ENCODE measurements around the gene TLCD1.
A peak's percentile ranks its signal among the peaks of the same experiment; 100 is the strongest.

TLCD1 gene

DNA sequence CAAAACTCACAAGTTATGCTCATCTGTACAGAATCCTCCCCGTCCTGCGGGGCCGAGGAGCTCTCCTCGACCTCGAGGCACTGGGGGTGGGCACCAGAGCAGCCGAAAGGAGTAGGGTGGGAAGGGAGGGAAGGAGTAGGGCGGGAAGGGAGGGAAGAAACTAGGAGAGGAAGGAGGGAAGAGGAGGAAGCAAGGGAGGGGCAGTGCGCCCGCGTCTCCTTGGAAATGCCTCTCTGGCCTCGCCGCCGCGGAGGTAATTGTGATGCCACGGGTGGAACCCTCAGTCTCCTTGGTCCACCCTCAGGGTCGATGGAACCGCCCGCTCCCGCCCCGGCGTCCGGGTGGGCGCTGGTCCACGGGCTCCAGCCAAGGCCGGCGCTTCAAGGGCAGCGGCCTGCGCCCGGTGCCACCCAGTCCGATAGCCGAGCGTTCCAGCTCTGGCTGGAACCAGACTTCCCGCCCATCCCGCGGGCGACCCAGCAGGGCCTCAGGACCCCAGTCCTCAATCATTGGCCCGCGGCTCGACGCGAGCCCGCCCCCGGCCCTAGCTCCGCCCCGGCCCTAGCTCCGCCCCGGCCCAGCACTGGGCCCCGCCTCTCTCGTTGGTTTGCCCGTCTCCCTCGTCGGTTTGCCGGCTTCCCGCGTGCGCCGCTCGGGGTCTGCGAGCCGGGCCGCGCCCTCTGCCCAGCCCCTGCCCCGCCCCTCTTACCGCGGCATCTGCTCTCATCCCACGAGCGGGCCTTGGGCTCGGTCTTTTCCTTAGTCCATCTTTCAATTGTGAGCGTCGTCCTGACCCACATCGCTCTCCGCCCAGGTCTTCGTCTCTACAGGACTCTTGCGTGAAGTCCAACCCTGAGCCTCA, 14.9 kb downstream of the TLCD1 start:
- peak; percentile 88 for DNase-seq

DNA sequence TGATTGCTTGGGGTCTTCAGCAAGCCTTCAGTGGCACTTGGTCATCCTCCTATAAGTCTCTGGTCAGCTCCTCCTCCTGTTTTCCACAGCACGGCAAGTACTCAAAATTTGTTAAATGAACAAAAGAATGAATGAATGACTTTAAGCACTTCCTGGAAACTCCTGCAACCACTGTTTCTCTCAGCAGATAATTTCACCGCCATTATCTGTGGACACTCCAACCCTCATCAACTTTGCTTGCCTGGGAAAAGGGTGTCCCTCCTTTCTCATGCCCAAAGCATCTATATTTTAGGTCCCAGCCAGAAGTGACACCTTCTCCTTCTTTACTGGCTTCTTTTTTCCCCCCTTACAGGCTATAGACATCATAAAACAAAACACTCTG, 18.7 kb downstream of the TLCD1 start:
- DNase-seq: no peak

DNA sequence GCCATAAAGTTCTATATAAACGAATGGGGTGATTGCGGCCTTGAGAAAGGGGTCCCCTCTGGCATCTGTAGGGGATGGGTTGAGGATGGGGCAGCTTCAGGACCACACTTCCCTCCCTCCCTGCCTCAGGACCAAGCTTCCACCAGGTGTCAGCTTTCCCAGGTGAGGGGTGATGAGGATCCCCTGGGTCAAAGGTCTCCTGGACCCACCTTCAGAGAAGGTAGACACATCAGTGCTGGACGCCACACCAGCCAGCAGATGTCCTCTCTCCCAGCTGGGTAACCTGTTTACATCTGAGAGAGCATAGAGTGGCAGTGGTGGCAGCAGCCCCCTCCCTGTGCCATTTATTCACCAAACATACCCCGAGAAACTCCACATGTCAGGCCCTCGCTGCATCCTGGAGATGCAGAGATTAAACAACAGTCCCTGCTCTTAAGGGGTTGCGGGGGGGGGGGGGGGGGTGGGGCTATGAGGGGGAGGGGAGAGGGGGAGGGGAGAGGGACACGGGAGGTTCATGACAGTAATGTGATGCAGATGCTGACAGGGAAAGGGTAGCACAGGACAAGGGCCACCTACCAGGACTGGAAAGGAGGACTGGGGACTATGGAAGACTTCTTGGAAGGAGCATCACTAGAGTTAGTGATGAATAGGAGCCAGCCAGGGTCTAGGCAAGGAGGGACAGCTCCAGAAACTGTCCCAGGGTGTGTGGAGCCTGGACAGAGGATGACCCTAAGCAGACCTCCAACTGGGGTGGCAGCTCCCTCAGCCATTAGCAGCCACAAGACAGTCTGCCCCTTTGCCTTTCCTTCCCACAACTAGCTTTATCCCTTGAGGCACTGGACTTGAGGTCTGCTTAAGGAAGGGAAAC, 19.3 kb downstream of the TLCD1 start:
- no peak for DNase-seq

DNA sequence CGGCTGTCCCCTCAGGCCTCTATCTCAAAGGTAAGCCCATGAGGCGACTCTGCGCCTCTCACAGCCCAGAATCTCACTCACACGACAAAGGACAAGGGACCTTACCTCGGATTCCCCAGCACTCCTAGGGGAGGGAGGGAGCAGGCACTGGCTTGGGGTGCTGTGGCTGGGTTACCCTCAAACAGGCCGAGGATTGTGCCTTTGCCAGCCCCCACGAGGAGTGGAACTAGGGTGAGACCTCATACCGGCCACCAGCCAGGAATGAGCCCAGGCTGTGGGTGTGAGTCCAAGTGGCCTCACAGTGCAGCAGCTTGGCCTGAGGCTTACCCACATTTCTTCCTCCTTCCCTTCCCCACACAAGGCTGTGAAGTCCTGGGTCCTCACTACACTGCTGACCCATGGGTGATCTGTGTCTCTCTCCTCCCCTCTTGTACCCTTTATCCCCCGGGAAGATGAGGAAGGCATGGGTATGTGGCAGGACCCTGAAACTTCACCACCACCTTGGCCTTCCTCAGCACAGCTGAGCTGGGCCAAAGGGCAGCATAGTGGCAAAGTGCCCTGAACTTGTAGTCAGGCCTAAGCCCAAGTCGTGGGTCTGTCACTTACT, 20.2 kb downstream of the TLCD1 start:
- DNase-seq: no peak

DNA sequence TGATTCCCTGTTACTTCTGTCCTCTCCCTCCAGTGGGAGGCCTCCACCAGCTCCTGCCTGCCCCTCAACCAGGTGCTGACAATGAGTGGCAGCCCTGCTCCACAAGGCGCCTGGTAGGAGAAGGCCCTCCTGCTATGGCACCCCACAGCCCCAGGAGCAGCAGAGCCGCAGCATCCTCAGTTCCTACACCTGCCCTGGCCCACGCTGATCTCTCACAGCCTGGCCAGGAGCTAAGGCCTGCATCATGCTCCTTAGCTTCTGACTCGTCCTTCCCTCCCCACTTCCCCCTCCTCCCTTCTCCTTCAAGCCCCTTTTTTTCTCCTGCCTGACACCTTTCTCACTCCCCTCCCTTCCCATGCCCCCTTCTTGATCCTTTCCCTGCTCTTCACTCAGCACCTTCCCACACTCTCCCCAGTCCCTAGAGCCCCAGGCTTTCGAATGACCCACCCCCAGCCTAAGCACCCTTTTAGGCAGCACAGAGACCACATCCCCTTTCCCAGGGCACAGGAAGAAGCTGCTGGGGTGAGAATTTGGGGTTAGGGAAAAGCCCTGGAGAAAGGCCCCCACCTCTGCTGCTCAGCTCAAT, 20.9 kb downstream of the TLCD1 start:
- DNase-seq: no peak

DNA sequence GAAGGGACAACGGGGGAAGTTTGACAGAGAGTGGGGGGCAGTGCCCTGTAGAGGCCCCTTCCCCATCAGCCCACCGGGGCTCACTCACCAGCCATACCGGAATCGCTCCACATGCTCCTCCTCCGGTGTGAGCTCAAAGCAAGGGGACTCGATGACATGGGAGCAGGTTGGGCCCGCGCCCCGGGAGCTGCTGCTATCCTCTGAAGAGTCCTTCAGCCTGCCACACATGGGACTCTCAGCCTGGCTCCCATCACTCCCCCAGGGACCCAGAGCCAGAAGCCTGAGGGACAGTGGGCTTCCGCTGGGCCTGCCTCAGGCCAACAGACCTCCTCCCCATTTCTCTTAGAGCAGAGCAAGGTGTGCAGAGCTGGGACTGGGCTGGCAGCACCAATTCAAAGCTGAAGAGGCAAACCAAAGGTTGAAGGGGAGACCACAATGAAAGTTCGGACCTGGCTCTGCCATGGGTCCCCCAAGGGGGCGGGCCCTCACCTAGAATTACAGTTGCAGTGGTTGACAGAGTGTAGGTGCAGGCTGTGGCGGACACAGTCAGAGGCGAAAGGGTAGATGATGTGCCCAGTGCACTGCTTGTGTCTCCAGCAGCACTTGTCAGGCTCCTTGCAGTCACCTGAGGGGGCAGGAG, 21.7 kb downstream of the TLCD1 start:
- DNase-seq: no peak

DNA sequence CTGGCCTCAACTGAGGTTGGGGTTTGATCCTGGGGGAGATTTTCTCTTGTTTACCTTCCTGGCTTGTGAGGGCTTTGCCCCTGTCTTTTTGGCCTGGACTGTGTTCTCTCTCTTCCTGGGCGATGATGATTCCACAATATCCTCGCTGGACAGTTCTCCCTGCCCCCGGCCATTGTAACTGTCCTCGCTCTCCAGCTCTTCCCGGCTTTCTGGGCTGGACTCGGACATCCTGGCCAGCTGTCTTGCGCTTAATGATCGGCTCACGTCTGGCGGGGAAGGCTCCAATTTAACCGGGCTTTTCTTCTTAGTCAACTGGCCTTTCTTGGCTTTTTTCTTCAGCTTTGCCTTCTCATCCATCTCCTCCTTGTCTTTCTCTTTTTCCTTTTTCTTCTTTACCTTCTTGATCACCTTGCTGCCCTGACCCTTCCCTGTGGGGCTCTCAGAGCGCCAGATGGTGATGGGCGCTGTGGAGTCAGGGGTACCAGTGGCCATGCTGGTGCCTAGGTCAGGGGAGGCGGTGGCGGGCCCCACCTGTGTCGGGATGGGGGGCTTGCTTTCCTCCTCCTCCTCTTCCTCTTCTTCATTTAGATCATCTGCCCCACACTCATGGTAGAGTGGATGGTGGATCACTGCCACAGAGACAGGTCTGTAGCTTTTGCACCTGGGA, 22.3 kb downstream of the TLCD1 start:
- DNase-seq: no peak

DNA sequence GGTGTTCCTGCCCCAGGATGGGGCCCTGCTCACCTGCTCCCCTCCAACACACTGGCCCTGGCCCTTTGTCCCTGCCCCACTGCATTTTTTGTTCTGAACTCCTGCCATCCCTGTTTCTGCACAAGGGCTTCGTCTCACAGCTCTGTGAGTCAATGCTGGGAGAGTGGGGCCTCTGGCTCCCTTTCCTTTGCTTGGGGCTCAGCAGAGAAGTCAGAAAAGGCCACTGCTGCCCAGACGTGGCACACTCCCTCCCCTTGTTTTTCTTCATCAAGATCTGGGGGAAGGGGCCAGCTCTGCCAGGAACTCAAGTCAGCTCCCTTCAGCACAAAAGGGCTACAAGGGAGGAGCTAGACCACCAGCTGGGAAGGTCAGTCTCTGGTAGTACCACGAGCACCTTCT, 23.3 kb downstream of the TLCD1 start:
- no peak for DNase-seq

DNA sequence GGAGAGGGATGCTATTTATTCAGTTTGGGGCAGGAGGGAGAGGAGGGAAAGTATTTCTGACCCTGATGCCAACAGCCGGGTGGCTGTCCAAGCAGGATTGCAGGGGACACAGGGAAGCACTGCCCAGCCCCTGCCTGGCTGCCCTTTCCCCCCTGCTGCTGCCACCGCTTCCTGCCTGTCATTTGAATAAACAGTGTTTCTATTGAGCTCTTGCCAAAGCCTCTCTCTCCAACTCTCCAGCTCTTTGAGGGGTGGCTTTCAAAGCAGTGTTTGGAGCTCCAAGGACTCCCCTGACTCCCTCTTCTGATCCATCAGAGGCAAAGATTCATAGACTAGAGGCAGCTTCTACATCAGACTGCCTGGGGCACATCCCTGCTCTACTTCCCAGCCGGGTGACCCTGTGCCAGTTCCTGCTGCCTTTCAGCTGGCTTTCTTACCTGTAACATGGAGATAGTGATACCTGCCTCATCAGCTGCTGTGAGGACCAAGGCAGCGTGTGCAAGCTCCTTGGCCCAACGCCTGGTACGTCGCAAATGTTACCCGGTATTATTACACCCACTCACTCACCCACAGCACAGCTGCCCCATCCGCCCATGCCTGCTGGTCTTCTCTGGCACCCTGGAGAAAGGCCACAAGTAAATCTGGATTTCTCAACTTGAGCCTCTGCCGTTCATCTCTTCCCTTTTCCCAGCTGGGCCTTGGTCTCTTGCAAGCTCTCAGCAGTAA, 23.8 kb downstream of the TLCD1 start:
- no peak for DNase-seq

DNA sequence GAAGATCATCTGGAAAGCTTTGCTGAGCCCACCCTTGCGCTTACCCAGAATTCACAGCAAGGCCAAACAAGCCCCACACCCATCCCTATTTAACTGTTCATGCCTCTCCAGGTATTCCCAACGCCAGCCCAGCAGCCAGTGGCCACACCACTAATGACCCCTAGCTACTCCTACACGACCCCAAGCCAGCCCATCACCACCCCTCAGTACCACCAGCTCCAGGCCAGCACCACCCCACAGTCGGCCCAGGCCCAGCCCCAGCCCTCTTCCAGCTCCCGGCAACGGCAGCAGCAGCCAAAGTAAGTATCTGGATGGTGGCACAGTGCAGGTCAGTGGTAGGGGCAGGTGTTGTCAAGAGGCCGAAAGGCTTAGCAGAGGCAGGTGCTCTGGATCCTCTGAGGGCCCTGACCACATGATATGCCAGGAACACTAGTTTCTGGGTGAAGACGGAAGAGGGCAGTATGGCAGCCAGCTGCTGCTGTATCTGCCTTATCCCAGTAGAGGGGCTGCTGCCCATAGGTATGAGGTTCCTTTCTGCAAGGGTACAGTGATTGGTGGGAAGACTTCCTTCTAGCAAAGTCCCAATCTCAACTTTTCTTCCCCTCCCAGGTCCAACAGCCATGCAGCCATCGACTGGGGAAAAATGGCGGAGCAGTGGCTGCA, 25.1 kb downstream of the TLCD1 start:
- no peak for DNase-seq

DNA sequence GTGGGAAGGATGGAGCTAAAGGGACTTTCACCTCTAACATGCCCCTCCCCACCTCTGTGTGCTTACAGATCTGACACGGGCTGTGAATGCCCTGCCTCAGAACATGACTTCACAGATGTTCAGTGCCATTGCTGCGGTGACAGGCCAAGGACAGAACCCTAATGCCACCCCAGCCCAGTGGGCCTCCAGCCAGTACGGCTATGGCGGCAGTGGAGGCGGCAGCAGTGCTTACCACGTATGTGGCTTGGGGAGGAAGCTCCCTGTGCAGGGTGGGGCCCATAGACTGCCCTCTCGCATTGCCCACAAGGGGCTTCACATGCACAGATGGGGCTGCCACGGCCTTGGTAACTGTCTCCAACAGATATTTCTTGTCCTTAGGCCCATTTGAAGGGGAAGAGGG, 25.8 kb downstream of the TLCD1 start:
- no peak for DNase-seq

DNA sequence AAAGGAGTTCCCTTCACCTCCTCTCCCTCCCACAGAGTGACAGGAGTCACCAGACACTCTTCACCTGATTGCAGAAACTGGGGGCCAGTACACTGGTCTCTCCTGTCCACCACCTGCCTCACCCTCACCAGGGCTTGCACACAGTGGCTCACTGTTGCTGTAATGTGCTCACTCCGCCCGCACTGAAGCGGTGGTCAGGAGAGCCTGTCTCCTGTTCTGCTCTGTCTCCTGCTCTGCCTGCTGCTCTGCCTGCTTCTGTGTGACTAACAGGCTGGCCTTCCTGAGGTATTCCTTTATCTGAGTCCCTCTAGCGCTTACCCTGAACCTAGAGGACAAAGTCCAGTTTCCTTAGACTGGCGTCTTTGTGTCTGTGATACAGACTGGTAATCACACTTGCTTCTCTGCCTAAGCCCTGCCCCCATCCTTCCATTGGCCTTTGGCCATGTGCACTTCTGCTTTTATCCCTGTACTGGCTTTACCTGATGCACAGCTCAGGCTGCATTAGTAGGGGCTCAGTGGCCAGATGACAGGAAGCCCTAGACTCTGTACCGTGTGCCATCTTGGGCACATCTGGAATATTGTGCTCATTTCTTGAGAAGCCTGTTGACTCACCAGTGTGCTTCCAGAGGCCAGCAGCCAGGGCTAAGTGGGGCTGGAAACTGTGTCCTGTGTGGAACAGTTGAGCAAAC, 27.6 kb downstream of the TLCD1 start:
- no peak for DNase-seq

DNA sequence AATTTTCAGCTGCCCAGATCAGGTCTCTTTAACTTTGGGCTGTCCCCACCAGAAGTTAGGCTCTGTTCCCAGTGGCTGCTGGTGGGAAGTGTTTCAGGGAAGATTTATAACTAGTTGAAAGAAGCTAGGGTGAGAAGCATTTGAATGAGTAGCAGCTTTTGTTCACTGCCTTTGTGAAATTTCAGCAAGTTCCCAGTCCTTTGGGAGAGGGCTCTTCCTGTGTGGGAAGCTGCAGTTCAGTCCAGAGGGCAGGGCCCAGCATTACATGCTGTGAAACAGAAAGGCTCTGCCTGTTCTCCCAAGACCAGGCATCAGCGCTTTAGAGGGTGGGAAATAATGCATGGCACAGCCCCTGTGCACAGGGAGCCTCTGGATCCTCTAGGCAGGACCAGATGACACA, 32.2 kb downstream of the TLCD1 start:
- no peak for DNase-seq

DNA sequence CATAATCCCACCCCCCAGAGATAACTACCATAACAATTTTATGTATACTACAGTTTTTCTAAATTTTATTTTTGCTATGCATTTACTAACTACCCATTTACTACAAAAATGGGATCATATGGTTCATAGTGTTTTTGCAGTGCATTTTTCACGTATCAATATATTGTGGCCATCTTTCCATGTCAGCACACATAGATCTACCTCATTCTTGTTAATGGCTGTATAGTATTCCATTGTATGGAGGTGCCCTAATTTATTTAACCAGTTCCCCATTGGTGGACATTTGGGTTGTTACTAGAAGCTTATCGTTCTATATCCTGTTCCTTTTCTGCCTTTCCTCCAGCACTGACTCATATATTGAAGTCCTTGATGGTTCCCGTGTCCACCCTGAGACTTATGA, 37.0 kb downstream of the TLCD1 start:
- no peak for DNase-seq

DNA sequence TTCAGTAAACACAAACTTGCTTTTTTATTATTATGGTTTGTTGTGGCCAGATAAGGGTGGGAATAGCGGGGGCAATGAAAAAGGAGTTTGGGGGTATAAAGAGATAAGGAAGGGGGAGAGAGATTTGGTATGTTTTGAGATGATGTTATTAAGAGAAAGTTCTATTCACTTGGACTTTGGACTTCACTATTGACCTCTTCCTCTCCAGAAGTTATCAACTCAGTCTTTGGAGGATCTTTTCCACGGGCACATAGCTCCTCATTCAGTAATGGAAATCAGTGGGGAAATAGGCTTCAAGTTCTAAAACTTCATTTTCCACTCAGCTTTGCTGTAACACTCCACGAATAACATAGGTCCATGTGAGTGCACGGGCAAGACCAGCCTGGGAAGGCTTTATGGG, 37.6 kb downstream of the TLCD1 start:
- no peak for DNase-seq

DNA sequence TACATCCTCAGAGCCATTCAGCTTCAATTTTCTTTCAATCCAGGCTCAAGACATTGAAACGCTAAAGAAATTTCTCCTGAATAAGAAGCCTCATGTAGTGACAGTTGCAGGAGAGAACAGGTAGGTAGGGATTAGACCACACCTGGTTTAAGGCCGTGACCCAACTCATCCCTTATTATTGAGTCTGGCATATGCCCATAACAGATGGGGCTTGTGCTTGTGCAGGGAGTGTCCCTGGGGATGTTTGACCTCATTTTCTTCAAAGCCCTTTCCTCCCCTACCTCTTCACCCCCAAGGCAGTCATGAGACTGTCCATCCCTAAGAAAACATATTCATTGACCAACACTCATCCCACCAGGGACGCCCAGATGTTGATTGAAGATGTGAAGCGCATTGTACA, 39.7 kb downstream of the TLCD1 start:
- DNase-seq: no peak

DNA sequence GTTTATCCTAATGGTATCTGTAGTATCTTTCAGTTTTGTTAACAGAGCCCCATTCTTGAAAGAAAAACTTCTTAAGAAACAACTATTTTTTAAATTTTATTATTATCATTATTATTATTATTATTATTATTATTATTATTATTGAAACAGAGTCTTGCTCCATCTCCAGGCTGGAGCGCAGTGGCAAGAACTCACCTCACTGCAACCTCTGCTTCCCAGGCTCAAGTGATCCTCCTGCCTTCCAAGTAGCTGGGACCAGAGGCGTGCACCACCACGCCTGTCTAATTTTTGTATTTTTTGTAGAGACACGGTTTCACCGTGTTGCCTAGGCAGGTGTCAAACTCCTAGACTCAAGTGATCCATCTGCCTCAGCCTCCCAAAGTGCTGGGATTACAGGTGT, 40.7 kb downstream of the TLCD1 start:
- no peak for DNase-seq

DNA sequence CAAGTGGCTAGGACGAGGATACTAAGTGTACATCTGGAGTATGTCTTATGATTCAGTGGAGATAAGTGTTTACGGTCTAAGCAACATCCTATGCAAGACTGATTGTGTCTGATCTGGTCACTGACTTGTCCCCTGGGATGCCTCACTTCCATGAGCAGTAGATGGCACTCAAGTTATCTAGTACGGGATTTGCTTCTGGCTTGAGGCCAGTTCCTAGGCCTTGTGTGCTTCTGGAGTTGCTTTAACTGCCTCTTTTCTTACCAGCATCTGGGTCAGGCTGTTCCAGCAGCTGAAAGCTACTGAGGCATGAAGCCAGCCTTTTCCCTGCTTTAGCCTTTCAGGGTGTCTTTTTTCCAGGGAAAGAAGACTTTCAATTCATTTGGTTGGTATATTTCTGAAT, 41.1 kb downstream of the TLCD1 start:
- no peak for DNase-seq

DNA sequence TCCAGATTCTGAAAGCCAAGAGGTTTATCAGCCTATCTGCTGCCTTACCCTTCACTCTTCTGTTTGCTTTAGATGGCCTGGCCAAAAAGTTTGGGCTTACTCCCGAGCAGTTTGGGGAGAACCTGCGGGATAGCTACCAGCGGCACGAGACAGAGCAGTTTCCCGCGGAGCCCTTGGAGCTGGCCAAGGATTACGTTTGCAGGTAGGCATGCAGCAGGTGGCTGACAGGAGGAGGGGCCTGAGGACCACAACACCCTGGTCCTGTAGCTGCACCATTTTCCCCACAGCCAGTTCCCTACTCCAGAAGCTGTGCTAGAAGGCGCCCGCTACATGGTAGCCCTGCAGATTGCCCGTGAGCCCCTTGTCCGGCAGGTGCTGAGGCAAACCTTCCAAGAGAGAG, 43.4 kb downstream of the TLCD1 start:
- DNase-seq: no peak

DNA sequence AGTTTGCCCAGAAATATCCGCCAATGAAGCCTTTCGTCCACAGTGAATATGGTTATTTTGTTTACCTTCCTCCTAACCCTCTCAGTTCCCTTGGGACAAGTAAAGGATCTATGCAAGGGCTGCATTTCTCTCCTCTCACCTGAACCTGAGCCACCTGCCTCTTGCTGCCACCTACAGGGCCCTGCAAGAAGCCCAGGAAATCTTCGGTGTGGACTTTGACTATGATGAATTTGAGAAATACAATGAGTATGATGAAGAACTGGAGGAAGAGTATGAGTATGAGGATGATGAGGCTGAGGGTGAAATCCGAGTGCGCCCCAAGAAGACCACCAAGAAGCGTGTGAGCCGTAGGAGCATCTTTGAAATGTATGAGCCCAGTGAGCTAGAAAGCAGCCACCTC, 50.1 kb downstream of the TLCD1 start:
- no peak for DNase-seq

All from activated effector memory CD4-positive, alpha-beta T cell treated with Interleukin-2 at 50 U/mL for 16 hours (primary cell).